HCT116 (cell line): Measurements from ENCODE around the gene ALOXE3. TPM values are rescaled to one million over a fixed set of nuclear protein-coding genes. Genes with fewer than 3 reads are reported as not detected.

Experiments
- ATAC-seq: fragments of 200-7000 bp; cut with Tn5 transposase; 2 replicates; pipeline ENCODE4 v1.9.1; 2020; ENCODE audit warnings: mild to moderate bottlenecking, moderate library complexity
- BruUV-seq: library from RNA; stranded (reverse); fragments of 400-500 nt; replicated peaks from 2 replicates; lab custom pipeline; 2021; lab: Mats Ljungman, UMichigan
- CTCF ChIA-PET: fragments of 300-600 bp; sonication (Branson Sonifier 250); formaldehyde crosslinking; loops from one replicate; lab custom pipeline; 2021; ENCODE audit warnings: antibody characterized with exemption; lab: Charles Lee
- POLR2A ChIA-PET: fragments of 300-600, 350-600 bp; sonication (Branson Sonifier 250); formaldehyde crosslinking; loops from one replicate; lab custom pipeline; 2021; ENCODE audit warnings: antibody characterized with exemption; lab: Charles Lee
- RAD21 ChIA-PET, 2 experiments: fragments of 300-600 bp; sonication (Branson Sonifier 250); formaldehyde crosslinking; loops; one replicate each; lab custom pipeline; 2023; ENCODE audit warnings: low total read pairs in 2 of 2; ENCODE audit not compliant: uncharacterized antibody in 2 of 2, unreplicated experiment in 2 of 2, low non-redundant PET in 1 of 2; lab: Charles Lee
- DNase-seq: peaks from one replicate; pipeline ENCODE4 v3.0.0-alpha.2; 2010; ENCODE audit warnings: low read depth, low spot score
- H2AFZ ChIP-seq: fragments of 200-600 bp; shearing (Covaris generic), sonication (generic); 2 replicates; pipeline ENCODE4 v1.6.1; 2017; ENCODE audit warnings: low read depth, mixed run types, mixed read lengths, antibody characterized with exemption, low read length; ENCODE audit not compliant: poor library complexity, severe bottlenecking
- H3K27ac ChIP-seq: 2 replicates; pipeline ENCODE4 v1.5.1; 2012; ENCODE audit warnings: low read depth, low read length
- H3K27me3 ChIP-seq: fragments of 200-600 bp; sonication (generic); 2 replicates; pipeline ENCODE4 v1.6.1; 2016; ENCODE audit warnings: mixed run types, low read length, mixed read lengths; ENCODE audit not compliant: insufficient read depth
- H3K36me3 ChIP-seq, 2 experiments: fragments of 200-500 bp in 1 of 2; fragments of 200-600 bp in 1 of 2; sonication (Bioruptor generic) in 1 of 2; sonication (generic) in 1 of 2; 2 replicates each; pipeline versions ENCODE4 v1.5.1 to v1.6.1; 2014 to 2016; ENCODE audit warnings: low read length in 2 of 2, inconsistent platforms in 1 of 2, mixed read lengths in 1 of 2, mixed run types in 1 of 2; ENCODE audit not compliant: insufficient read depth in 2 of 2, control insufficient read depth in 1 of 2
- H3K4me1 ChIP-seq, 2 experiments: fragments of 200-600 bp in 1 of 2; sonication (generic) in 1 of 2; 2 replicates each; pipeline versions ENCODE4 v1.5.1 to v1.6.1; 2012 to 2017; ENCODE audit warnings: low read length in 2 of 2, inconsistent platforms in 1 of 2, mild to moderate bottlenecking in 1 of 2, mixed read lengths in 1 of 2, mixed run types in 1 of 2, moderate library complexity in 1 of 2; ENCODE audit not compliant: insufficient read depth in 2 of 2, control insufficient read depth in 1 of 2
- H3K4me2 ChIP-seq: fragments of 200-600 bp; sonication (generic); 2 replicates; pipeline ENCODE4 v1.6.1; 2017; ENCODE audit warnings: mixed run types, low read length, mixed read lengths
- H3K4me3 ChIP-seq, 2 experiments: fragments of 200-600 bp in 1 of 2; sonication (generic) in 1 of 2; replicated peaks in 1 of 2; 2 replicates each; pipeline ENCODE4 v1.5.1; 2011 to 2016; ENCODE audit warnings: low read length in 2 of 2, control low read depth in 1 of 2, low read depth in 1 of 2, mild to moderate bottlenecking in 1 of 2, mixed read lengths in 1 of 2, mixed run types in 1 of 2
- H3K79me2 ChIP-seq: fragments of 200-600 bp; sonication (generic); 2 replicates; pipeline ENCODE4 v1.6.1; 2017; ENCODE audit warnings: mild to moderate bottlenecking, mixed run types, low read length, moderate library complexity, mixed read lengths; ENCODE audit not compliant: insufficient read depth
- H3K9ac ChIP-seq: fragments of 200-600 bp; sonication (generic); 2 replicates; pipeline ENCODE4 v1.6.1; 2016; ENCODE audit warnings: low read length, mixed read lengths
- H3K9me2 ChIP-seq: fragments of 200-600 bp; sonication (generic), shearing (Covaris generic); 2 replicates; pipeline ENCODE4 v1.6.1; 2017; ENCODE audit warnings: mixed run types, mild to moderate bottlenecking, moderate library complexity; ENCODE audit not compliant: insufficient read depth
- H3K9me3 ChIP-seq, 2 experiments: fragments of 200-500 bp in 1 of 2; fragments of 200-600 bp in 1 of 2; sonication (Bioruptor generic) in 1 of 2; sonication (generic) in 1 of 2; 2 replicates each; pipeline ENCODE4 v1.6.1; 2014 to 2017; ENCODE audit warnings: low read length in 2 of 2, mixed read lengths in 2 of 2, inconsistent platforms in 1 of 2, low read depth in 1 of 2, mild to moderate bottlenecking in 1 of 2, mixed run types in 1 of 2, moderate library complexity in 1 of 2; ENCODE audit not compliant: control insufficient read depth in 1 of 2, insufficient read depth in 1 of 2
- H4K20me1 ChIP-seq: fragments of 200-600 bp; sonication (generic), shearing (Covaris generic); 2 replicates; pipeline ENCODE4 v1.6.1; 2017; ENCODE audit warnings: mixed run types, mild to moderate bottlenecking, moderate library complexity; ENCODE audit not compliant: insufficient read depth
- ATF3 ChIP-seq: IDR thresholded peaks from 2 replicates; pipeline ENCODE4 v1.6.1; 2012
- CBX3 ChIP-seq: IDR thresholded peaks from 2 replicates; pipeline ENCODE4 v1.6.1; 2012; ENCODE audit warnings: low read depth
- CEBPB ChIP-seq: IDR thresholded peaks from 2 replicates; pipeline ENCODE4 v1.6.1; 2012; ENCODE audit warnings: low read depth
- ELF1 ChIP-seq: IDR thresholded peaks from 2 replicates; pipeline ENCODE4 v1.6.1; 2012; ENCODE audit warnings: low read depth, borderline replicate concordance
- EZH2 ChIP-seq: fragments of 200-600 bp; sonication (generic); IDR thresholded peaks from 2 replicates; pipeline ENCODE4 v1.6.1; 2017; ENCODE audit warnings: antibody characterized with exemption, mixed run types
- FOSL1 ChIP-seq: IDR thresholded peaks from 2 replicates; pipeline ENCODE4 v1.6.1; 2012; ENCODE audit warnings: low read depth
- JUND ChIP-seq: IDR thresholded peaks from 2 replicates; pipeline ENCODE4 v1.6.1; 2012
- POLR2A ChIP-seq: IDR thresholded peaks from 2 replicates; pipeline ENCODE4 v1.7.0; 2011; ENCODE audit warnings: borderline replicate concordance; ENCODE audit not compliant: insufficient read depth, insufficient read length; ENCODE audit errors: extremely low read depth
- POLR2AphosphoS5 ChIP-seq: IDR thresholded peaks from 2 replicates; pipeline ENCODE4 v1.6.1; 2011; ENCODE audit warnings: mild to moderate bottlenecking, low read depth, low read length, moderate library complexity
- RAD21 ChIP-seq: IDR thresholded peaks from 2 replicates; pipeline ENCODE4 v1.6.1; 2012; ENCODE audit warnings: low read depth, mild to moderate bottlenecking
- SIN3A ChIP-seq: IDR thresholded peaks from 2 replicates; pipeline ENCODE4 v1.6.1; 2012; ENCODE audit warnings: low read depth
- SP1 ChIP-seq: IDR thresholded peaks from 2 replicates; pipeline ENCODE4 v1.6.1; 2012; ENCODE audit warnings: low read depth
- SRF ChIP-seq: IDR thresholded peaks from 2 replicates; pipeline ENCODE4 v1.6.1; 2012; ENCODE audit warnings: low read depth
- TCF7L2 ChIP-seq: IDR thresholded peaks from 2 replicates; pipeline ENCODE4 v1.7.0; 2011; ENCODE audit warnings: borderline replicate concordance, inconsistent platforms; ENCODE audit not compliant: insufficient read depth, insufficient read length; ENCODE audit errors: extremely low read depth
- YY1 ChIP-seq: IDR thresholded peaks from 2 replicates; pipeline ENCODE4 v1.6.1; 2011; ENCODE audit warnings: low read length, low read depth, moderate library complexity, mild to moderate bottlenecking; ENCODE audit not compliant: insufficient replicate concordance; ENCODE audit errors: extremely low read depth
- ZFX ChIP-seq: fragments of 450-650 bp; IDR thresholded peaks from 2 replicates; pipeline ENCODE4 v1.6.1; 2017
- ZNF274 ChIP-seq: fragments of 200-500 bp; sonication (Bioruptor generic); IDR thresholded peaks from 2 replicates; pipeline ENCODE4 v1.6.1; 2014; ENCODE audit warnings: mild to moderate bottlenecking, low read depth, low read length, inconsistent platforms
- intact Hi-C: fragments of 100-400 bp; cut with micrococcal nuclease; formaldehyde crosslinking; loops from 2 replicates; pipeline ENCODE4 v1.10.0; 2022
- total RNA-seq: library from RNA; stranded (reverse); gene quantifications from one replicate; pipeline ENCODE4 v1.2.1, GENCODE V29; 2021; ENCODE audit not compliant: unreplicated experiment
- TF ChIP-seq, protein P1 (sequence below): IDR thresholded peaks from 2 replicates; pipeline ENCODE4 v1.6.1; 2012
- TF ChIP-seq, protein P2 (sequence below): IDR thresholded peaks from 2 replicates; pipeline ENCODE4 v1.6.1; 2012; ENCODE audit warnings: low read depth
- TF ChIP-seq, protein P3 (sequence below): IDR thresholded peaks from 2 replicates; pipeline ENCODE4 v1.6.1; 2011; ENCODE audit warnings: mild to moderate bottlenecking, low read length, moderate library complexity; ENCODE audit not compliant: insufficient replicate concordance; ENCODE audit errors: extremely low read depth

Gene ALOXE3
- total RNA-seq, 1 experiment from 2014 or later = 3.5 TPM

DNA sequence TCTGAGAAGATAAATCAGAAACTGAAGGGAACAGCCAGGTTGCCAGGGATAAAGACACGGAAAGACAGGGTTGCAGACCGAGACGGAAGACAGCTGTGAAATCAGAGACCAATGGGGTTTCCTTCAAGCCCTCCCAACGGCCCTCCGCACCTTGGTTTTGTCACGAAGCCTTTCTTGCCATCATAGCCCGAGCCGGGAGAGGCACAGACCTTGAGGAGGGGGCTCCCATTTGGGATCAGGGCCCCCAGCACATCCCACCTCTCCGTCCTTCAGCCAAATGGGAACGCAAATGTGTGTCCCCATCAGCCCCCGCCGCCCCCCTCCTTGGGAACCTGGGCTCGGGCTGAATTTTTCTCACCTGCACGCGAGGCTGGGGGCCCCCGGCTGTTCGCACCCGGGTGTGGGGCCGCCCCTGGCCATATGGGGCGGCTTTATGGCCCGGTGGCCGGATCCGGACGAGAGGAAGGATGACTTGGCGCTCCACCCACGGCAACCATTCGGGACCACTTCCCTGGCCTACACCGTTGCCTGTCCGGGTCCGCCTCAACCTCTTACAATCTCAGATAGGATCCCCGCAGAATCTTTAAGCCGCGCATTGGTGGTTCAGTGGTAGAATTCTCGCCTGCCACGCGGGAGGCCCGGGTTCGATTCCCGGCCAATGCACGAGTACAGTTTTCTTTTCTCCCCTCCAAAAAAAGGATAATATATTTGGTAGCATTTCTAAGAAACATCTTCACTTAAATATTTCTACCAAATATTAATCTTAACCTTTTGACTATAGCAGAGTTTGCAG is 7.0 kb upstream of the ALOXE3 start:
- RAD21 ChIA-PET = interaction anchor here in 1 of 2 experiments (0.5 kb wide), 1 partner anchor 126 kb away, joined by 3 read pairs; no protein-coding TSS in a partner anchor
- DNase-seq = peak; percentile 60

More for the DNA sequence above, 7.0 kb upstream of the ALOXE3 start:
- ChIA-PET POLR2A (interaction anchor here (1.6 to 2.8 kb wide), 2 partner anchors 29 to 48 kb away, joined by 3 to 14 read pairs; no protein-coding TSS in a partner anchor), CTCF (no interaction called here)
- intact Hi-C loops = loop anchor here (5.0 to 10.0 kb wide), 2 partner anchors 259 to 438 kb away; partner anchors contain the start of genes RPL26, TP53 and WRAP53
- peak; percentile 18 for ATAC-seq
- Histone ChIP-seq H3K79me2 (no peaks in the 10 kb centered on the region), H3K9me3 (no peaks in the 10 kb centered on the region), H3K36me3 (no peaks in the 10 kb centered on the region), H3K27me3 (no peaks in the 10 kb centered on the region), H3K9ac (peak overlapping the region; percentile 54), H3K4me1 (peaks cover 26 to 72% of the 10 kb centered on the region in 2 experiments), H3K4me2 (peak overlapping the region; percentile 86), H3K9me2 (no peaks in the 10 kb centered on the region), H4K20me1 (no peaks in the 10 kb centered on the region), H3K4me3 (peak overlapping the region; percentile 44 to 57), H3K27ac (peak overlapping the region; percentile 57; the same call in 1 of the 2 replicates), H2AFZ (no peak overlapping the region)
- TF ChIP-seq RAD21 = no peak
- TF ChIP-seq, protein P1, sequence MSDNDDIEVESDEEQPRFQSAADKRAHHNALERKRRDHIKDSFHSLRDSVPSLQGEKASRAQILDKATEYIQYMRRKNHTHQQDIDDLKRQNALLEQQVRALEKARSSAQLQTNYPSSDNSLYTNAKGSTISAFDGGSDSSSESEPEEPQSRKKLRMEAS = peak; percentile 56; the same call in 1 of the 2 replicates
- TF ChIP-seq CBX3 = peak; percentile 26; the same call in 1 of the 2 replicates
- no peak for TF ChIP-seq TCF7L2
- TF ChIP-seq CEBPB = no peak
- TF ChIP-seq, protein P2, sequence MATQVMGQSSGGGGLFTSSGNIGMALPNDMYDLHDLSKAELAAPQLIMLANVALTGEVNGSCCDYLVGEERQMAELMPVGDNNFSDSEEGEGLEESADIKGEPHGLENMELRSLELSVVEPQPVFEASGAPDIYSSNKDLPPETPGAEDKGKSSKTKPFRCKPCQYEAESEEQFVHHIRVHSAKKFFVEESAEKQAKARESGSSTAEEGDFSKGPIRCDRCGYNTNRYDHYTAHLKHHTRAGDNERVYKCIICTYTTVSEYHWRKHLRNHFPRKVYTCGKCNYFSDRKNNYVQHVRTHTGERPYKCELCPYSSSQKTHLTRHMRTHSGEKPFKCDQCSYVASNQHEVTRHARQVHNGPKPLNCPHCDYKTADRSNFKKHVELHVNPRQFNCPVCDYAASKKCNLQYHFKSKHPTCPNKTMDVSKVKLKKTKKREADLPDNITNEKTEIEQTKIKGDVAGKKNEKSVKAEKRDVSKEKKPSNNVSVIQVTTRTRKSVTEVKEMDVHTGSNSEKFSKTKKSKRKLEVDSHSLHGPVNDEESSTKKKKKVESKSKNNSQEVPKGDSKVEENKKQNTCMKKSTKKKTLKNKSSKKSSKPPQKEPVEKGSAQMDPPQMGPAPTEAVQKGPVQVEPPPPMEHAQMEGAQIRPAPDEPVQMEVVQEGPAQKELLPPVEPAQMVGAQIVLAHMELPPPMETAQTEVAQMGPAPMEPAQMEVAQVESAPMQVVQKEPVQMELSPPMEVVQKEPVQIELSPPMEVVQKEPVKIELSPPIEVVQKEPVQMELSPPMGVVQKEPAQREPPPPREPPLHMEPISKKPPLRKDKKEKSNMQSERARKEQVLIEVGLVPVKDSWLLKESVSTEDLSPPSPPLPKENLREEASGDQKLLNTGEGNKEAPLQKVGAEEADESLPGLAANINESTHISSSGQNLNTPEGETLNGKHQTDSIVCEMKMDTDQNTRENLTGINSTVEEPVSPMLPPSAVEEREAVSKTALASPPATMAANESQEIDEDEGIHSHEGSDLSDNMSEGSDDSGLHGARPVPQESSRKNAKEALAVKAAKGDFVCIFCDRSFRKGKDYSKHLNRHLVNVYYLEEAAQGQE = no peak
- peak; percentile 97; the same call in 1 of the 2 replicates for TF ChIP-seq ATF3
- no peak for TF ChIP-seq JUND
- TF ChIP-seq SIN3A = no peak
- TF ChIP-seq POLR2A = no peak
- no peak for TF ChIP-seq EZH2
- TF ChIP-seq FOSL1 = no peak
- TF ChIP-seq YY1 = peak; percentile 68
- TF ChIP-seq SRF = no peak
- TF ChIP-seq ELF1 = no peak
- no peak for TF ChIP-seq ZFX
- TF ChIP-seq, protein P3, sequence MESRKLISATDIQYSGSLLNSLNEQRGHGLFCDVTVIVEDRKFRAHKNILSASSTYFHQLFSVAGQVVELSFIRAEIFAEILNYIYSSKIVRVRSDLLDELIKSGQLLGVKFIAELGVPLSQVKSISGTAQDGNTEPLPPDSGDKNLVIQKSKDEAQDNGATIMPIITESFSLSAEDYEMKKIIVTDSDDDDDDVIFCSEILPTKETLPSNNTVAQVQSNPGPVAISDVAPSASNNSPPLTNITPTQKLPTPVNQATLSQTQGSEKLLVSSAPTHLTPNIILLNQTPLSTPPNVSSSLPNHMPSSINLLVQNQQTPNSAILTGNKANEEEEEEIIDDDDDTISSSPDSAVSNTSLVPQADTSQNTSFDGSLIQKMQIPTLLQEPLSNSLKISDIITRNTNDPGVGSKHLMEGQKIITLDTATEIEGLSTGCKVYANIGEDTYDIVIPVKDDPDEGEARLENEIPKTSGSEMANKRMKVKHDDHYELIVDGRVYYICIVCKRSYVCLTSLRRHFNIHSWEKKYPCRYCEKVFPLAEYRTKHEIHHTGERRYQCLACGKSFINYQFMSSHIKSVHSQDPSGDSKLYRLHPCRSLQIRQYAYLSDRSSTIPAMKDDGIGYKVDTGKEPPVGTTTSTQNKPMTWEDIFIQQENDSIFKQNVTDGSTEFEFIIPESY = peak; percentile 23
- peak; percentile 53; the same call in 1 of the 2 replicates for TF ChIP-seq POLR2AphosphoS5
- TF ChIP-seq SP1 = no peak
- no peak for TF ChIP-seq ZNF274
- BruUV-seq = no TSS peak
